Endothelial cell of hepatic sinusoid (primary cell): ENCODE measurements around the gene USP54.

ENCODE experiments used
- in situ Hi-C: cut with HindIII; loops from 2 replicates; pipeline ENCODE4 v1.10.0; 2017; ENCODE audit warnings: low sequenced_read_pairs

USP54 gene

GRCh38 chr10:73537288-73537687, 53.9 kb downstream of the USP54 start:
- in situ Hi-C loops, result loop anchor here (10.0 kb wide), 1 partner anchor 88 kb away; no protein-coding TSS in a partner anchor

- in situ Hi-C loops, result loop anchor here (5.0 to 10.0 kb wide), 2 partner anchors 37 to 90 kb away; no protein-coding TSS in a partner anchor
Observed at GRCh38 chr10:73534857-73535256, 56.3 kb downstream of the USP54 start.

GRCh38 chr10:73529089-73529832, 61.9 kb downstream of the USP54 start:
- in situ Hi-C loops, result no loop called here

GRCh38 chr10:73522263-73522662, 68.9 kb downstream of the USP54 start:
- in situ Hi-C loops, result no loop called here

GRCh38 chr10:73519336-73519735, 71.8 kb downstream of the USP54 start:
- in situ Hi-C loops, result no loop called here

GRCh38 chr10:73517166-73517888, 73.8 kb downstream of the USP54 start:
- in situ Hi-C loops, result no loop called here

- in situ Hi-C loops, result no loop called here
Observed at GRCh38 chr10:73512207-73512743, 78.9 kb downstream of the USP54 start.

- in situ Hi-C loops, result loop anchor here (10.0 kb wide), 1 partner anchor 115 kb away; no protein-coding TSS in a partner anchor
Observed at GRCh38 chr10:73509695-73510094, 81.4 kb downstream of the USP54 start.

- in situ Hi-C loops, result loop anchor here (10.0 kb wide), 1 partner anchor 118 kb away; no protein-coding TSS in a partner anchor
Observed at GRCh38 chr10:73506491-73506890, 84.7 kb downstream of the USP54 start.

- in situ Hi-C loops, result loop anchor here (10.0 kb wide), 1 partner anchor 119 kb away; no protein-coding TSS in a partner anchor
Observed at GRCh38 chr10:73506074-73506473, 85.1 kb downstream of the USP54 start.

- in situ Hi-C loops, result loop anchor here (5.0 to 10.0 kb wide), 2 partner anchors 69 to 122 kb away; no protein-coding TSS in a partner anchor
Observed at GRCh38 chr10:73503037-73503436, 88.1 kb downstream of the USP54 start.

GRCh38 chr10:73501651-73502050, 89.5 kb downstream of the USP54 start:
- in situ Hi-C loops, result loop anchor here (5.0 to 10.0 kb wide), 2 partner anchors 71 to 123 kb away; no protein-coding TSS in a partner anchor

- in situ Hi-C loops, result no loop called here
Observed at GRCh38 chr10:73497623-73498022, 93.5 kb downstream of the USP54 start.

GRCh38 chr10:73495884-73496674, 95.1 kb downstream of the USP54 start, which contains the start of gene PPP3CB:
Gene PPP3CB (minus strand): TSS chr10:73496024. CDS start chr10:73495889, 135 bp downstream.
- in situ Hi-C loops, result no loop called here

- in situ Hi-C loops, result no loop called here
Observed at GRCh38 chr10:73495226-73495883, 95.8 kb downstream of the USP54 start.

- in situ Hi-C loops, result no loop called here
Observed at GRCh38 chr10:73494877-73495225, 96.3 kb downstream of the USP54 start.

- in situ Hi-C loops, result no loop called here
Observed at GRCh38 chr10:73494213-73494612, 96.9 kb downstream of the USP54 start.

- in situ Hi-C loops, result no loop called here
Observed at GRCh38 chr10:73493781-73494180, 97.4 kb downstream of the USP54 start.

GRCh38 chr10:73486601-73487000, 104.5 kb downstream of the USP54 start:
- in situ Hi-C loops, result no loop called here

GRCh38 chr10:73485320-73485719, 105.8 kb downstream of the USP54 start:
- in situ Hi-C loops, result no loop called here
